AG04449 (cell line): Measurements from ENCODE around the gene MTHFR.

Experiments used
- CTCF ChIA-PET: fragments of 350-600 bp; formaldehyde crosslinking; extraction: SDS; loops from one replicate; lab custom pipeline; 2021; ENCODE audit warnings: antibody characterized with exemption; lab: Yijun Ruan, JAX
- POLR2A ChIA-PET: fragments of 400-600, 350-600 bp; formaldehyde crosslinking; extraction: SDS; loops from one replicate; lab custom pipeline; 2020; ENCODE audit warnings: antibody characterized with exemption, inconsistent platforms; lab: Yijun Ruan, JAX
- DNase-seq: peaks from one replicate; pipeline ENCODE4 v3.0.0-alpha.2; 2010; ENCODE audit warnings: low read depth, low spot score
- H3K4me3 ChIP-seq: 2 replicates; pipeline ENCODE4 v1.5.1; 2011; ENCODE audit warnings: low read depth, mild to moderate bottlenecking, control low read depth, low read length
- TF ChIP-seq, protein P1 (sequence below): IDR thresholded peaks from one replicate; pipeline ENCODE4 v1.5.1; 2011; ENCODE audit warnings: mild to moderate bottlenecking, moderate library complexity, low read length, control low read depth, inconsistent platforms; ENCODE audit not compliant: insufficient read depth; ENCODE audit errors: missing control alignments

The MTHFR gene

DNA sequence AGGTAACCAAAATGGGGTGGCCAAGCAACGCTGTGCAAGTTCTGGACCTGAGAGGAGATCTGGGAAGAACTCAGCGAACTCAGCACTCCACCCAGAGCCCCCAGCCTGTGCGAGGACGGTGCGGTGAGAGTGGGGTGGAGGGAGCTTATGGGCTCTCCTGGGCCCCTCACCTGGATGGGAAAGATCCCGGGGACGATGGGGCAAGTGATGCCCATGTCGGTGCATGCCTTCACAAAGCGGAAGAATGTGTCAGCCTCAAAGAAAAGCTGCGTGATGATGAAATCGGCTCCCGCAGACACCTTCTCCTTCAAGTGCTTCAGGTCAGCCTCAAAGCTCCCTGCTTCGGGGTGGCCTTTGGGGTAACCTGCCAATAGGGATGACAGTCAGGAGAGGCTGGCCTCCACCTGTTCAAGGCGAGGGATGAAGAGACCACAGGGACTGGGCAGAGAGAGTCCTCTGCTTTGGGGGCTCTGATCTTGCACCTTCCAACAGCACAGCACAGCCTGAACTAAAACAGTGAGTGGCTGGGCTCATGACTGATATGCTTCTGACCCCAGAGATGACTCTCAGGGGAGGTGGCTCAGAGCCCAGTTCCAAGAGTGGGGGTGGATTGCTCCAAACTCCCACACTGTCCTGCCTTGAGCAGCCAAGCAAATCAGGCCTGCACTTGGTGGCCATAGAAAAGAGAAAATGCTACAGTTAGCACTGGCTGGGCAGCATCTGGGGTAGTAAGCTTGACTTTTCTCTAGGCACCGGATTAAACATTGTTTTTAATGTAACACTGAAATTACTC lies 9.5 kb downstream of the MTHFR start:
- POLR2A ChIA-PET = no interaction called here
- CTCF ChIA-PET = interaction anchor here (1.4 to 2.9 kb wide), 3 partner anchors 9 to 76 kb away, joined by 4 to 8 read pairs (median 6); no protein-coding TSS in a partner anchor

DNA sequence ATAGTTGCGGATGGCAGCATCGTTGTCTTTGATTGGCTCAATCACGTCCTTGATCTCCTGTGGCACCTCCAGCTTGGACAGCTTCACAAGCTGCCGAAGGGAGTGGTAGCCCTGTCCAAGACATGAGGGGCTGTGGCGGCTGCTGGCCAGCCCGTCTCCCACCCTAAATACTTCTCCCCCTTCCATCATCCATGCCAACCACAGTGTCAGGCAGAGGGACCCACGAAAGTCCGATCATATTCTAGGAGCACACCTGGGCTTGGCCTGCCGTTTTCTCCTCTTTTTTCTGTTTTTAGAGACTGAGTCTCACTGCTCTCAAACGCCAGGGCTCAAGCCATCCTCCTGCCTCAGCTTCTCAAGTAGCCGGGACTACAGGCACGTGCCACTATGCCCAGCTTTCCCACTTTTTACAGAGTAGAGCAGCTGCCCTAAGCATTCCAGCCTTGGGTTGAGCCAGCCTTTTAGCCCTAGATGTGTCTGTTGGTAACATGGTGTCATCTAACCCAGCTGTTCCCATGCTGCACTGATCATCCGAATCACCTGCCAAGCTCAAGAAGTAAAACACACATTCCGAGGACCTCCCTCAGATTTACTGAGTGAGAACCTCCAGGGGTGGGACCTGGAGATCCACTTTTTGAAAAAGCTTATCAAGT lies 10.4 kb downstream of the MTHFR start:
- TF ChIP-seq, protein P1, sequence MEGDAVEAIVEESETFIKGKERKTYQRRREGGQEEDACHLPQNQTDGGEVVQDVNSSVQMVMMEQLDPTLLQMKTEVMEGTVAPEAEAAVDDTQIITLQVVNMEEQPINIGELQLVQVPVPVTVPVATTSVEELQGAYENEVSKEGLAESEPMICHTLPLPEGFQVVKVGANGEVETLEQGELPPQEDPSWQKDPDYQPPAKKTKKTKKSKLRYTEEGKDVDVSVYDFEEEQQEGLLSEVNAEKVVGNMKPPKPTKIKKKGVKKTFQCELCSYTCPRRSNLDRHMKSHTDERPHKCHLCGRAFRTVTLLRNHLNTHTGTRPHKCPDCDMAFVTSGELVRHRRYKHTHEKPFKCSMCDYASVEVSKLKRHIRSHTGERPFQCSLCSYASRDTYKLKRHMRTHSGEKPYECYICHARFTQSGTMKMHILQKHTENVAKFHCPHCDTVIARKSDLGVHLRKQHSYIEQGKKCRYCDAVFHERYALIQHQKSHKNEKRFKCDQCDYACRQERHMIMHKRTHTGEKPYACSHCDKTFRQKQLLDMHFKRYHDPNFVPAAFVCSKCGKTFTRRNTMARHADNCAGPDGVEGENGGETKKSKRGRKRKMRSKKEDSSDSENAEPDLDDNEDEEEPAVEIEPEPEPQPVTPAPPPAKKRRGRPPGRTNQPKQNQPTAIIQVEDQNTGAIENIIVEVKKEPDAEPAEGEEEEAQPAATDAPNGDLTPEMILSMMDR = no peak
- no peak for DNase-seq
- ChIA-PET POLR2A (no interaction called here), CTCF (interaction anchor here (1.4 to 2.9 kb wide), 3 partner anchors 8 to 75 kb away, joined by 4 to 8 read pairs (median 6); no protein-coding TSS in a partner anchor)
- H3K4me3 ChIP-seq = no peak overlapping the region

More for the DNA sequence above, 9.5 kb downstream of the MTHFR start:
- TF ChIP-seq, protein P1 = no peak
- no peak for DNase-seq
- H3K4me3 ChIP-seq = no peak overlapping the region

DNA sequence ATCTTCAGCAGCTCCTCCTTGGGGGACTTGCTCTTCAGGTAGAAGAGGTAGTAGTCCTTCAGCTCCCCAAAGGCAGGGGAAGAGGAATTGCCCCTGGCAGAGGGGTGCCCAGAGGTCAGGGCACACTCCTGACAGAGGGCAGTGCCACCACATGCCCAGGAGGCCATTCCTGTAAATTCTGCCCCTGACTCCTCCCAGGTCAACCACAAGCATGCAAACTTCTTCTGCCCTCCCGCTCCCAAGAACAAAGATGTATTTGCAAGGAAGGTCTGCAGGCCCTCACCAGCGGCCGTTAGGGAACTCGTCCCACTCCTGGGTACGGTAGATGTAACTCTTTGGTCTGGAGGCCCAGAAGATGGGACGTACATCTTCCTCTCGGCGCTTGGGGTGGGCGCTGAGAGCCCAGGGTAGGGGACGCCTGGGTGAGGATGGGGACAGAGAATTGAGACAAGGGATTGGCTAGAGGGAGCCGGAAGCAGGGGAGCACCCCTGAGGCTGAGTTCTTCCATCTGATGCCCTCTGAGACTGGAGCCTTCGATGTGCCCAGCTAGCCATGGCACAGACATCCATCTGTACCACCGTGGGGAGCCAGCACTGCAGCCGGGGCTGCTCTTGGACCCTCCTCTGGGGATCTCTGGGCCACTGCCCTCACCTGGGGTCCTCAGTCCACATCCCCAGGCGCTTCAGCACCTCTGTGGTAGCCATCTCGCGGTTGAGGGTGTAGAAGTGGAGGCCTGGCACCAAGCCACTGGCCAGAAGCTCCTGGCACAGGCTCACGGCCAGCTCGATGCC lies 11.1 kb downstream of the MTHFR start:
- H3K4me3 ChIP-seq = no peak overlapping the region
- DNase-seq = no peak
- TF ChIP-seq, protein P1 = no peak
- POLR2A ChIA-PET = interaction anchor here (1.3 kb wide), 1 partner anchor 9 kb away, joined by 3 read pairs; no protein-coding TSS in a partner anchor
- CTCF ChIA-PET = interaction anchor here (1.2 to 2.9 kb wide), 3 partner anchors 8 to 10 kb away, joined by 5 to 8 read pairs (median 6); no protein-coding TSS in a partner anchor

DNA sequence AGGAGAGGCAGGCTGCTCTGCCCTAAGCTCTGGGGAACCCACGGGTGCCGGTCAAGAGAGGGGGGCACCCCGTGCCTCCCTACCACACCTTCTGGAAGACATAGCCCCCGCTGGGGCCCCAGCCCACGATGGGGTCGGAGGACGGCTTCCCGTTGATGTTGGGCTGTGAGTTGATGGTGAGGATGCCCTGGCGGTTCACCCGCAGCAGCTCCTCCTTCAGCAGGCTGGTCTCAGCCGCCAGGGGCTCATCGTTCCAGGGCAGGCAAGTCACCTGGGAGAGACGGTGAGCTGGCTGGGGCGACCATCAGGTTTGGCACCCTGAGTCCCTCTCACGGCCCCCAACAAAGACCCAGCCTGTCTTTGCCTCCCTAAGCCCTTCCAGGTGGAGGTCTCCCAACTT lies 11.9 kb downstream of the MTHFR start:
- TF ChIP-seq, protein P1 = no peak

DNA sequence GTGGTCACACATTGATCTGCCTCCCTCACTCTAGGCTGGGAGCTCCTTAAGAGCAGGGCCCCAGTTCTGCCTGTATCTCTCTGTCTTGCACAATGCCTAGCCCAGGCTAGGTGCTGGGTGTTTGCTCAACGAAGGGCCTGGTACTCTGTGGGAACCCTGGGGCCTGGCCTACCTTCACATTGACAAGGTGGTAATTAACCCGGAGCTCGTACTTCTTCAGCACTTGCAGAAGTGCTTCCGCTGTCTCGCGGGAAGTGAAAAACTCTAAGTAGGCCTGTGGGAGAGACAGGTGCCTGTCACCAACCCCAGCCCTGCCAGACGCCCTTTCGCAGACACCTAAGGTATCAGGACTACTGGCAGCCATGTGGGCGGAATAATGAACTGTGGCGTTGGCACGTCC lies 13.7 kb downstream of the MTHFR start:
- TF ChIP-seq, protein P1 = no peak
- no peak for DNase-seq
- no peak overlapping the region for H3K4me3 ChIP-seq
- ChIA-PET POLR2A (no interaction called here), CTCF (interaction anchor here (0.6 kb wide), 1 partner anchor 18 kb away, joined by 3 read pairs; no protein-coding TSS in a partner anchor)

More for the DNA sequence above, 11.9 kb downstream of the MTHFR start:
- ChIA-PET POLR2A (interaction anchor here (1.3 kb wide), 1 partner anchor 10 kb away, joined by 3 read pairs; no protein-coding TSS in a partner anchor), CTCF (interaction anchor here (1.2 kb wide), 2 partner anchors 8 to 9 kb away, joined by 3 to 5 read pairs; no protein-coding TSS in a partner anchor)
- no peak overlapping the region for H3K4me3 ChIP-seq
- no peak for DNase-seq
